Urothelium cell line (cell line): ENCODE measurements around the gene UXT.
"Not testable (repeated sequence)": the region's sequence is repeated elsewhere in the genome, so short reads cannot be mapped to it uniquely, and the experiment has no call there.

Experiments
- DNase-seq: peaks from one replicate; pipeline ENCODE4 v3.0.0; 2011; ENCODE audit warnings: low spot score, mixed read lengths
- FAIRE-seq: peaks from 2 replicates; lab custom pipeline; 2011; peaks lifted over from hg19 to GRCh38; lab: Jason Lieb, UNC

The UXT gene

DNA sequence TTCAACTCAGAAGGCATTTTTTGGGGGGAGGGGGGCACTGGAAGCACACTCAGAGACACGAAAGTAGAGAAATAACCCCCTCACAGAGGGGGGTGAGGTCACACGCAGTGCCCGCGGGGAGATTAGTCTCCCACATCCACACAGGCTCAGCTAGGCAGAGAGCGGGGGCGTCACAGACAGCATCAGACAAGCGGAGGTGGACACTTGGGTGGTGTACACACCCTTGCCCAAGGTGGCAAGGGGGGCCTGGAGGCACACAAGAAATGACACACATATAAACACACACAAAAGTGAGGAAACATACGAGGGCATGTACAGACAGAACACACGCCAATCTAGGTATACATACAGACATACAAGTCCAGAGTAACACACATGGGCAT, 38.7 kb downstream of the UXT start:
- FAIRE-seq (no peak), DNase-seq (no peak)

DNA sequence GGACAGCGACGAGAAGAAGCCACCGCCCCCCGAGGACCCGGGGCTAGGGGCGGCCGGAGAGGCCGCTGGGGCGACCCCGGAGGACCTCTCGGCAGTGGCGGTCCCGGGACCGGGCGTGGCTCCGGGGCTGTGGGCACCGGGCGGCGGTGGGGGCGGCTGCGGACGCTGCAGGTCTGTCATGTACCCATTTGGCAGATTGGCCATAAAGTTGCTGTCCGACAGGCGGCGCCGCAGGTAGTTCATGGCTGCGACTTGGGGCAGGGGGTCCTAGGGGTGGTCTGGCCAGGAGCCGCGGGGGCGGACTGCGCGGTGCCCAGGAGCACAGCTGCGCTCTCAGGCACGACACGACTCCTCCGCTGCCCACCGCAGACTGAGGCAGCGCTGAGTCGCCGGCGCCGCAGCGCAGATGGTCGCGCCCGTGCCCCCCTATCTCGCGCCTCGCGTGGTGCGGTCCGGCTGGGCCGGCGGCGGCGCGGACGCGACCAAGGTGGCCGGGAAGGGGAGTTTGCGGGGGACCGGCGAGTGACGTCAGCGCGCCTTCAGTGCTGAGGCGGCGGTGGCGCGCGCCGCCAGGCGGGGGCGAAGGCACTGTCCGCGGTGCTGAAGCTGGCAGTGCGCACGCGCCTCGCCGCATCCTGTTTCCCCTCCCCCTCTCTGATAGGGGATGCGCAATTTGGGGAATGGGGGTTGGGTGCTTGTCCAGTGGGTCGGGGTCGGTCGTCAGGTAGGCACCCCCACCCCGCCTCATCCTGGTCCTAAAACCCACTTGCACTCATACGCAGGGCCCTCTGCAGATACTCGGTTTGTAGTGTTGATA, 39.3 kb downstream of the UXT start, which contains the start of gene SYN1:
Gene SYN1, minus strand, starts transcription at position 372 of the 817 bp plus-strand sequence. Its CDS starts 129 bp downstream, at position 243.
- DNase-seq (peak; percentile 91), FAIRE-seq (peak; percentile 87)

DNA sequence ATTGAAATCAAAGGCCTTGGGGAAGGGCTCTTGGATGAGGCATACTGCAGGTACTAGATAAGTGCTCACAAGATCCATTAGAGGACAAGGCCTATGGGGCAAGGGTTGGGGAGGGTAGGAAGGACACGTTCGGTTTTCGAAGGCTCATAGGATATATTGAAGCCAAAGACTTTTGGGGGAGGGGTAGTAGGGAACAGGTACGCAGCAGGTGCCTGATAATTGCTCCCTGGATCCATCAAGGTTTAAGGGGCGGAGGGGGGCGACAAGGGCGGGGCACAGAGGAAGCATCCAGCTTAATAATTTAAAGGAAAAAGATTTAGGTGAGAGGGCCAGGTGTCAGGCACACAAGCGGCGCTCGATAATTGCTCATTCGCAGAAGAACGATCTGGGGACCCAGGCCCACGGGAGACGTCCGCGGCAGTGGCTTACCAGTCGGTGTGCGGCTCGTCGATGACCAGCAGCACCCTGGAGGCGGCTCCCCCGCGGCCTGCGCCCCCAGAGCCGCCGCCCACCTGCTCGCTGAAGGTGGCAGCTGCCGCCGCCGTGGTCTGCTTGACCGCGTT, 40.0 kb downstream of the UXT start:
- FAIRE-seq (no peak), DNase-seq (no peak)

DNA sequence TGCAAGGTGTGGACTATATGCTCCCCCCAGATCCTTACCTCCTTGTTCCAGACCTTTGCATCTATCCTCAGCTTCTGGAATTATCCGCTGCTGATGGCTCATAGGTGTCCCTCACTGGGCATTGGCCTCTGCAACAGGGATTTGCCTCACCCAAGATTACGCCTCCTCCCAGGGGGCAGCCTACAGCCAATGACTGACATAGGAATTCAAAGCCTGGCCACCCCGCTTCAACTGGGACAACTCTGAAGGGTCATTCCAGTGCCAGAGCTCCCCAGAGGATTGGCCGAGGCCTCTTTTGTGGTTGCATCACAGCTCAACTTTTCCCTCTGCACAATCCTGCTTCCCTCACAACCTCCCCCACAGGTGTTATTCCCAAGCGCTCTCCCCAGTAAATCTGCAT, 44.4 kb downstream of the UXT start:
- no peak for FAIRE-seq
- no peak for DNase-seq

DNA sequence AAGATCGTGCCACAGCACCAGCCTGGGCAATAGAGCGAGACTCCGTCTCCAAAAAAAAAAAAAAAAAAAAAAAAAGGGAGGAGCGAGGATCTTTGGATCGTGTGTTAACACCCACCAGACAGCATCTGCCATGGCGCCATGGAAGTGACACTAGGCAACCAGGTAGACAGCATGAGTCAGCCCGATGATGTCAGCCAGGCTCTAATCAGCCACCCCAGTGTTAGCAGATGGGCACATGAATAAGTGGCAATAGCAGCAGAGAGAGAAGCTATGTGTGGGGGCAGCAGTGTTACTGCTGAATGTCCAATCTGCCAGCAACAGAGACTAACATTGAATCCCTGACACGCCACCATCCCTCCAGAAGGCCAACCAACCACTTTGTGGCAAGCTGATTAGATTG, 45.9 kb downstream of the UXT start:
- FAIRE-seq (no peak), DNase-seq (no peak)

DNA sequence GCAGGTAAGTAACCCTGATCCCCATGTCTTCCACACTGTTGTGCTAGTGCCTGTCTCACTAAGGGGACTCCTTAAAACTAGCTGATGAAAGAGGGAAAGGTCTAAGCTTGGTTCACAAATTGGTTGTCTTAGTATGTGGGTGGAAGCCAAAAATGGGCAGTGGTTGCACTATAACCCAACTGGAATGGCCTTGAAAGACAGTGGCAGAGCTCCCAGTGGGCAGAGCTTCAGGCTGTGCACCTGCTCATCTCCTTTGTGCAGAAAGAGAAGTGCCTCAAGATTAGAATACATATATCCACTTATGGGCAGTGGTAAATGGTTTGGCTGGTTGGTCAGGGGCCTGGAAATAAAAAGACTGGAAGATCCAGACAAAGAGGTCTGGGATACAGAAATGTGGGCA, 46.6 kb downstream of the UXT start:
- FAIRE-seq: no peak
- DNase-seq: no peak

DNA sequence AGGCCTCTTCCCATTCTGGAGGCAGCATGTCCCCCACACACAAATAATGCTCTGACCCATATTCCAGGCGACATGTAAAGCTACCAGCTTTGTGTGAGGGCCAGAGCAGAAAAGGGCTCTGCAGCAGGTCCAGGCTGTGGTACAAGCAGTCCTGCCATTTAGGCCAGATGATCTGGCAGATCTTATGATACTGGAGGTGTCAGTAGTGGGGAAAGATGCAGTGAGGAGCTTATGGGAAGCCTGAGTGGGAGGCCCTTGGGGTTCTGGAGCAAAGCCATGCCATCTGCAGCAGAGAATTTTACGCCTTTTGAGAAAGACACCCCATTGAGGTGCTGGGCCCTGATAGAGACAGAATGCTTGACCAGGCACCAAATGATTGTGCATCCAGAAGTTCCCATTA, 47.1 kb downstream of the UXT start:
- DNase-seq (no peak), FAIRE-seq (no peak)

DNA sequence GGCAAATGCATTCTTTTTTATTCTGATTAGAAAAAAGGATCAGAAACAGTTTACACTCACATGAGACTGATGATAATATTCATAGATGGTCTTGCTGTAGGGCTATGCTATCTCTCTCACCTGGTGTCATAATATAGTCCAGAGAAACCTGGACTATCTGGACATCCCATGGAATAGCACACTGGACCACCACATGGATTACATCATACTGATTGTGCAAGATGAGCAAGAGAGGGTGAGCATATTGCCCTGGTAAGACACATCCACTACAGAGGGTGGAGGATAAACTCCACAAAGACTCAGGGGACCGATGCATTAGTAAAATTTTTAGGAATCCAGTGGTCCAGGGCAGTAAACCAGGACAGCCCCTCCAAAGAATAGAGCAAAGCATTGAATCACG, 47.5 kb downstream of the UXT start:
- no peak for DNase-seq
- no peak for FAIRE-seq

DNA sequence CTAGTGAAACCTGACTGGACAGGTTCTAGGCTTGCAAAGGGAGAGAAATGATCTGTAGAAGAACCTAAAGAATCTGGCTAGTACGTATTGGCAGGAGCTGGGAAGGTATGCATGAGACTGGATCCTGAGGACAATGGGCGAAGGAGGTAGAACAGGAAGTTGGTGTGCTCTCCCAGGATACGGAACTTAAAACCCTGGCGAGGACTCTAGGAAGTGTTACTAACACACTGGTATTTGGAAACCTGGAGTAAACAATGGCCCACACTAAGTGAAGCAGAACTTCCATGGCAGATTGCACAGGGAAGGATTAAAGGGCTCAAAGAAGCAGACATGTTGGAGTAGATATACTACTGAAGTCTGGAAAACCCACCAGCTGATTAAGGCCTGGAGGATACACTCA, 48.5 kb downstream of the UXT start:
- no peak for DNase-seq
- no peak for FAIRE-seq

DNA sequence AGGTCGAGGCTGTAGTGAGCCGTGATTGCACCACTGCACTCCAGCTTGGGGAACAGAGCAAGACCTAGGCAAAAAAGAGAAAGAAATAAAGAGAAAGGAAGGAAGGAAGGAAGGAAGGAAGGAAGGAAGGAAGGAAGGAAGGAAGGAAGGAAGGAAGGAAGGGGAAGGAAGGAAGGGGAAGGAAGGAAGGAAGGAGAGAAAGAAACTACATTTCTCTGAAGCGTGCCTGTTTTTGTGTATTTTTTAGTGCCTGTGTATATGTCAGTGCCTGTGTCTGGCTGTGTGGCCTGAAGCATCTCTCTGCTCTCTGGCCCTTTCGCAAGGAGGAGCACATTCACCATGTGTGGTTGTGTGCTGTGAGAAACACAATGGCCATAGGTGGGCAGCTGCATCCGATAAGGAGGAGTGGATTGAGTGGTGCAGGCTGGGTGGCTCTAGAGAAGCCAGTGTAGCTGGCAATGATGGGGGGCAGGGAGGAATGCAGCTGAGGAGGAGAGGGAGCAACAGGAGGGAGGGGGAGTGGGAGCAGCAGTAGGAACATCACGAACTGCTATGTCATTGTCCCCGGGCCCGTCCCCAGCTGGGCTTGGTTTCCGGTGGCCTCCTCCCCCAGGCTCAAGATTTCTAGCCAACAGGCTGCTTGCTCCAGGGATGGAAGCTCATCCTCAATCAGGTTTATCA, 50.7 kb downstream of the UXT start:
- FAIRE-seq: no peak
- no peak for DNase-seq

DNA sequence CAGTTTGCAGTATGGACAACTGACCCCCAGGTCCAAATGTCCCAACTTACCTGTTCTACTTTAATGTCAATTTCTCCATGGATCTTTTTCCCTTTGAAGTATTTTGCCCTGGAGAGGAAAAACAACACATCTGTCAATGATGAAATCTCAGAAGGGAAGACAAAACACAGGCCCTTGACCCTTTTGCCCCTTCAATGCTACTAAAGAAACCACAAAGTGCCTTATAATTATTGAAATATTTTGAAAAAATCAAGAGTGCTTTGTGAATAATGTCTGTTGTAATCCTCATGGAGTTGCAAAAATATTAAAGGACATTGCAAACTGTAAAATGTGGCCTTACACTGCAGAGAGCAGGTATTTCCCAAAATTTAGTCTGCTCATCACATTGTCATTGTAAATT, 51.9 kb downstream of the UXT start:
- FAIRE-seq (no peak), DNase-seq (no peak)

DNA sequence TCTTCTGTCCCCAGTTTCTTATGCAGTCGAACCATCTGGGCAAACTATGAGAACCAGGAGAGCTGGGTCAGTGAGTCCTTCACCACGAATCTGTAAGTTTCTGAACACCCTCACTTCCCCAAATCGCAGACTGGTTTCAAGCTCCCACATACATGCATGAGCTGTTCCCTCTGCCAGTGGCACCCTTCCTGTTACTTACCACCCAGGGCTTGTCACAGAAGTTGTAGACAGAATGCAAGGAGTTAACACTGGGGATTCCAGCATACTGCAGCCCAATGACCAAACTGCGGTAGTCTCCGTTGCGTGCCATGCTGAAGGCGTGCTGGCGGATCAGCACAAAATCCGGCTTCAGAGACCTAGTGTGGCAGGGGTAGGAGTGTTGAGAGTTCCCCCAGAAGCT, 54.0 kb downstream of the UXT start:
- DNase-seq (no peak), FAIRE-seq (no peak)

DNA sequence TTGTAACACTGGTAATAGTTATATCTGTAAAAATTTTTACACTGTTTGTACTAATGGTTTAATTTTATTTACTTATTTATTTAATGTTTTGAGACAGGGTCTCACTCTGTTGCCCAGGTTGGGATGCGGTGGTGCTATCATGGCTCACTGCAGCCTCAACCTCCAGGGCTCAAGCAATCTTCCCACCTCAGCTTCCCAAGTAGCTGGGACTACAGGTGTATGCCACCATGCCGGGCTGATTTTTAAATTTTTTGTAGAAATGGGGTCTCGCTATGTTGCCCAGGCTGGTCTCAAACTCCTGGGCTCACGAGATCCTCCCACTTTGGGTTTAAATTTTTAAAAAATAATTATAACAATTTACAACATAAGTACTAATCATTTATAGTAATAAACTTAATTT, 55.9 kb downstream of the UXT start:
- not testable (repeated sequence) for FAIRE-seq, DNase-seq
